Activated CD8-positive, alpha-beta memory T cell treated with anti-CD3 and anti-CD28 coated beads for 48 hours (primary cell): Measurements from ENCODE around the gene PSMC1.

Source experiments
- DNase-seq, 3 experiments: peaks; one replicate each; pipeline ENCODE4 v3.0.0-alpha.2; 2020; ENCODE audit warnings: low read depth in 2 of 3, low spot score in 2 of 3

PSMC1 gene

DNA sequence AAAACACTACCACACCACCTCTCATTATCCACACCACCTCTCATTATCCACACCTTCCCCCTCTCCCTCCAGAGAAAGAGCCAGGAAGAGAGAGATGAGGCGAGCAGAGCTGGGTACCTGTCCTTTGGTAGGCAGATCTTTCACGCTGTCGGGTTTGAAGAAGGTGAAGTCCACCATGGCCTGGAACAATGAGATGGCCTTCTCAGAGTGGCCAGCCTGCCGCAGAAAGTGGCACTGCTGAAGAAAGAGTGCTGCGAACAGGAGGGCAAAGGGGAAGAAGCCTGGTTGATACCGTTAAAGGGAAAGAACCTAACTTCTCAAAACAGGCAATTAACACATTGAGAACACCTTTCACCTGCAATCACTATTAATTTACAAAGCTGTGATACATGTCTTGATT is 44.8 kb downstream of the PSMC1 start:
- DNase-seq = no peak

- no peak for DNase-seq
Observed at GRCh38 chr14:90301668-90302090, 45.3 kb downstream of the PSMC1 start.

DNA sequence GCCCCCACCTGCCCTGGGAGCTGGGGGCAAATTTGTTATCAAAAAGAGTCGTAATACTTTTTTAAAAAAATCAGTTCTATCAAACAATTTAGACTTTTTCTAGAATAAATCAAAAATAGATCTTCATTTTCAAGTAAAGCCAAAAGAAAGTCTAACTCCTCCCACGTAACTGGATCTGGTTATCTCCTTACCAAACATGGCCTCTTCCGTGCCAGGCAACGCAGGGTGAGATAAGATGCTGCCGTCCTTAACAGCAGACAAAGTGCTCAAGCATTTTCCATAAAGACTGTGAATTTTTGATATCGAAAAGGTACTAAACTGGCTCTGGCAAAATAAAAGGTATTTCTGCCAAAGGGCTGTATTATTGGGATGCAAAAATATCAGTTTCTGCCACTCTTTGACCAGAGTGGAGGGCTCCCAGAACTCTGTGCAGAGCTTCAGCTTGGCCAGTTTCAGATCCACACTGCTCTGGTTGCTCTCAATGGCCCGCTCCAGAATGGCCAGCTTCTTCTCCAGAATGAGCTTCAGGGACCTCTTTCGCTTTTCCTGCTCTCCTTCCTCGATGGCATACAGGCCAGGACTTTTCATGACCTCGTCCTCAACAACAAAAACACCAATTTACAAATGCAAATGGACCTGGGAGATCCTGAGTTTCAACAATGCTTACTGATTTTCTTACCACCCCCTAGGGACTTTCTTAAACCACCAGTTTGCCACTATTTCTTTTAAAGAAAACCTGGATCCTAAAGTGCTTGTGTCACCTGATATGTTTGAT is 46.4 kb downstream of the PSMC1 start:
- no peak for DNase-seq

- DNase-seq = no peak
Observed at GRCh38 chr14:90303473-90303872, 47.1 kb downstream of the PSMC1 start.

GRCh38 chr14:90304502-90304901 is 48.1 kb downstream of the PSMC1 start:
- DNase-seq = no peak

- no peak for DNase-seq
Observed at GRCh38 chr14:90305176-90305601, 48.8 kb downstream of the PSMC1 start.

DNA sequence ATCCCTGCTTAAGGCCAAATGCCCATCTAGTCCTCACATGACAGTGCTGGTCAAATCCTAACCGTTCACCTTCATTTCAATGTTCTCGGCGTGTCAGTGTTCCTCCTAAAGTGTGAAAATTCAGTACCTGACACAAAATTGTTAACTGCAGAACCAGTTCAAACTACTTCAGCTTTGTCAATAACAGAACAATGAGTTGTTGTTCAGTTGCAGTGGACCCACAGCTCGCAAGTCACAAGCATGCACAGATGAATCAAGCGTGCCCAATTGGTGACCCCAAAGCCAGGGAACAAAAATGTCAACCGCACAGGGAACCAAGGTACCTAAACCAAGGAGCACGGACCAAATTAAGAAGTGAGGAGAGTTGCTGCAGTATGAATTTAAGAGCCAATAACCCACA is 52.2 kb downstream of the PSMC1 start:
- no peak for DNase-seq

DNA sequence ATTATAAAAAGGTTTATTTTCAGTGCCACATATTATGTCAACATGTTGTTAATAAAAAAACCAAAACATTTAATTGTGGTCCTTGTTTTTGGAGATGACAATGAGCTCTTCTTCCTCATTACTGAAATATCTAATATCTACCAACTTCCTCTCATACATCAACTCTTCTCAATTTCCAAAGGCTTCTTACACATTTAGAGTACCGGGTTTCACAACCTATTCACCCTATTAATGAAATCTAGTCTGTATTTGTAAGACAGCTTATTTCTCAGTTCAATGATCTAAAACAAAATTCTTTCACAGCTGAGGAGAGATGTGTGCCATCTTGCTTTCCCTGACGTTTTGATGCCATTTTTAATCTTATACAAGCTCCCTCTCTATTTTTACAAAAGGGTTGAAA is 60.9 kb downstream of the PSMC1 start:
- DNase-seq = no peak

GRCh38 chr14:90318016-90318415 is 61.7 kb downstream of the PSMC1 start:
- DNase-seq = no peak

- no peak for DNase-seq
Observed at GRCh38 chr14:90319173-90319572, 62.8 kb downstream of the PSMC1 start.

DNA sequence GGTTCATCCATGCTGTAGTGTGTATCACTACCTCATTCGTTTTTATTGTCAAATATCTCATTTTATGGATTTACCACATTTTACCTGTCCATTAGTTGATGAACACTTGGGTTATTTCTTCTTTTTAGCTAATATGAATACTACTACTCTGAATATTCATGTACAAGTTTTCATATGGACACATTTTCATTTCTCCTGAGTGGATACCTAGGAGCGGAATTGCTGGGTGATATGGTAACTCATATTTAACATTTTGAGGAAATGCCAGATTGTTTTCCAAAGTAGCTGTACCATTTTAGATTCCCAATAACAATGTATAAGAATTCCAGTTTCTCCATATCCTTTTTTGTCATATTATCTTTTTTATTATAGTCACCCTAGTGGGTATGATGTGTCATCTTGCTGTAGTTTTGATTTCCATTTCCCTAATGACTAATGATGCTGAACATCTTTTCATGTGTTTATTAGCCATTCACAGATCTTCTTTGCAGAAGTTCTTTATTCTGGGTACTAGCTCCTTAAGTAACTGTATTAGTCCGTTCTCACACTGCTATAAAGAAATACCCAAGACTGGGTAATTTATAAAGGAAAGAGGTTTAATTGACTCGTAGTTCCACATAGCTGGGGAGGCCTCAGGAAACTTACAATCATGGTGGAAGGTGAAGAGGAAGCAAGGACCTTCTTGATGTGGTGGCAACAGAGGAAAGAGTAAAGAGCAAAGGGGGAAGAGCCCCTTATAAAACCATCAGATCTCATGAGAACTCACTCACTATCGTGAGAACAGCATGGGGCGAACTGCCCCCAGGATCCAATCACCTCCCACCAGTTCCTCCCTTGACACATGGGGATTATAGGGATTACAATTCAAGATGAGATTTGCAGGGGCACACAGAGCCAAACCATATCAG is 63.5 kb downstream of the PSMC1 start:
- DNase-seq = no peak

DNA sequence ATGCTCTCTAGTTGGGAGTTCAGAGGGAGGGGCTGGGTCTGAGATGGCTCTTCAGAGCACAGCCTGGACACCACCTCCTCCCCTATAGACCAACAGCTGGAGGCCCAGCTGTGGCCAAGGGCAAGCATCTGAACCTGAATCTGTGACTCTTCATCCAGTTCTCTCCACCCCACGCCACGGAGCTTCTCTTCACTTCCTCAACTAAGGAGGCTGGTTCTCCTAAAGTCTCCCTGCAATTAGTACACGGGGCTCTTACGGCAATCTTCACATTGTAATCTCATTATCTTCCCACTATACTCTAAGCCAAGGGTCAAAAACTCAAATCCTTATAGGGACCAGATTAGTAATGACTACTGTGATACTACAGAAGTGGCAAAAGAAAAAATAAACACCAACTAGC is 65.5 kb downstream of the PSMC1 start:
- no peak for DNase-seq
